ENCODE data around the gene GATA2. TPM values are rescaled to one million over a fixed set of nuclear protein-coding genes. Genes with fewer than 3 reads are reported as not detected.

GATA2 gene
- total RNA-seq, 1 donor from 2014 or later = 1.7 TPM

DNA sequence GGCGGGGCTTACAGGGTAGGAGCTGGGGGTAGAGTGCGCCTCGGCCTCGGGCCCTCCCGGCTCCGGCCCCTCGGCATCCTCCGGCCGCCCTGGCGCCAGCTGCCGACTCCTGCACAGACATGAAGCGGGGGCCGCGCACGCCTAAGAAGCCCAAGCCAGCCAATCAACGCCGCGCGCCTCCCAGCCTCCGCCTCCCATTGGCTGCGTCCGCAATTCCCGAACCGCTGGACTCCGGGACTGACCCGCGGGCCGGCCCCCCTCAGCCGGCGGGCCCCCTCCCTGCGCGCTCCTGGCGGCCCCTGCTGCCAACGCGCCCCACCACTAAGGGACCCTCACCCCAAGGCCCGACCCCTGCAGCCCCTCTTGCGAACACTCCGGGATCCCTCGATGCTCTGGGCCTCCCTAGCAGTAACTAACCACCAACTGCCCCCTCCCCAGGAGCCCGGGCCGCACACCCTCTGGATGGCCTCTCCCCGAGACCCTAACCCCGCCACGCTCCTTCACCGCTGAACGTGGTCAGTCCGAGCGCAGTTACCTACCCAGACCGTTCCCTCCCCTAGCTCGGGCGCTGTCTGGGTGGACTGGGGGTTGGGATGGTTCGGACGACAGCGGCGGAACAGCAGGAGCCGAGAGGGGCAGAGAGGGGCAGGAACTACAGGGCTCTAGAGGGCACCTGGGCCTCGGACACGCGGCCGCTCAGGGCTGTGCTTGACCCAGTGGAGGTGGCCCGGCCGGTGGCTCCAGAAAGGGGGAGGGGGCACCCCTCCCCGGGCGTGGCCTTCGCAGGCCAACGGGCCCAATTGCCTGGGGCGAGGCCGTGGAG, 5.0 kb downstream of the GATA2 start:
- H3K27ac Mint-ChIP-seq = no peak overlapping the region
- TF ChIP-seq, protein P1, sequence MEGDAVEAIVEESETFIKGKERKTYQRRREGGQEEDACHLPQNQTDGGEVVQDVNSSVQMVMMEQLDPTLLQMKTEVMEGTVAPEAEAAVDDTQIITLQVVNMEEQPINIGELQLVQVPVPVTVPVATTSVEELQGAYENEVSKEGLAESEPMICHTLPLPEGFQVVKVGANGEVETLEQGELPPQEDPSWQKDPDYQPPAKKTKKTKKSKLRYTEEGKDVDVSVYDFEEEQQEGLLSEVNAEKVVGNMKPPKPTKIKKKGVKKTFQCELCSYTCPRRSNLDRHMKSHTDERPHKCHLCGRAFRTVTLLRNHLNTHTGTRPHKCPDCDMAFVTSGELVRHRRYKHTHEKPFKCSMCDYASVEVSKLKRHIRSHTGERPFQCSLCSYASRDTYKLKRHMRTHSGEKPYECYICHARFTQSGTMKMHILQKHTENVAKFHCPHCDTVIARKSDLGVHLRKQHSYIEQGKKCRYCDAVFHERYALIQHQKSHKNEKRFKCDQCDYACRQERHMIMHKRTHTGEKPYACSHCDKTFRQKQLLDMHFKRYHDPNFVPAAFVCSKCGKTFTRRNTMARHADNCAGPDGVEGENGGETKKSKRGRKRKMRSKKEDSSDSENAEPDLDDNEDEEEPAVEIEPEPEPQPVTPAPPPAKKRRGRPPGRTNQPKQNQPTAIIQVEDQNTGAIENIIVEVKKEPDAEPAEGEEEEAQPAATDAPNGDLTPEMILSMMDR (IDR thresholded peaks at IDR 0.05; ENCODE audit: unreplicated experiment) = no peak
- peaks cover 78% of the 10 kb centered on the region for H3K27me3 Mint-ChIP-seq
- no peak for DNase-seq (ENCODE audit: low spot score, unreplicated experiment)
- peaks cover 18% of the 10 kb centered on the region for H3K4me1 Mint-ChIP-seq (ENCODE audit: low read depth)
- no peaks in the 10 kb centered on the region for H3K9me3 Mint-ChIP-seq (ENCODE audit: low read depth)
- peak overlapping the region; percentile 44 for H3K4me3 Mint-ChIP-seq (ENCODE audit: low read depth)
- H3K36me3 Mint-ChIP-seq (ENCODE audit: insufficient read depth) = no peaks in the 10 kb centered on the region

DNA sequence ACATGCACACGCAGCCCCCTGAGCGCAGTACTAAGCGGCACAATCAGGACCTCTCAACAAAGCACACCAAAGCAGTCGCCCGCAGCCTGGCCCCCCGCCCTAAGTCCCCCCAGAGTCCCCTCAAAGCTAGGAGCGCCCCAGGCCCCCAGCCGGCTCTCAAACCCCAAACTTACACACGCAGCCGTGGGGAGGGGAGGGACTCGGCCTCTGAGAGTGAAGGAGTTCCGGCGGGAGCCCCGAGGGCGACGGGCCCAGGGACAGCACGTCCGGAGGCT, 5.5 kb downstream of the GATA2 start:
- Mint-ChIP-seq H3K27ac (no peak overlapping the region), H3K36me3 (ENCODE audit: insufficient read depth) (no peaks in the 10 kb centered on the region), H3K4me1 (ENCODE audit: low read depth) (peaks cover 21% of the 10 kb centered on the region), H3K9me3 (ENCODE audit: low read depth) (no peaks in the 10 kb centered on the region), H3K27me3 (peaks cover 84% of the 10 kb centered on the region), H3K4me3 (ENCODE audit: low read depth) (peak overlapping the region; percentile 36)
- DNase-seq (ENCODE audit: low spot score, unreplicated experiment) = no peak
- TF ChIP-seq, protein P1 (IDR thresholded peaks at IDR 0.05; ENCODE audit: unreplicated experiment) = no peak

DNA sequence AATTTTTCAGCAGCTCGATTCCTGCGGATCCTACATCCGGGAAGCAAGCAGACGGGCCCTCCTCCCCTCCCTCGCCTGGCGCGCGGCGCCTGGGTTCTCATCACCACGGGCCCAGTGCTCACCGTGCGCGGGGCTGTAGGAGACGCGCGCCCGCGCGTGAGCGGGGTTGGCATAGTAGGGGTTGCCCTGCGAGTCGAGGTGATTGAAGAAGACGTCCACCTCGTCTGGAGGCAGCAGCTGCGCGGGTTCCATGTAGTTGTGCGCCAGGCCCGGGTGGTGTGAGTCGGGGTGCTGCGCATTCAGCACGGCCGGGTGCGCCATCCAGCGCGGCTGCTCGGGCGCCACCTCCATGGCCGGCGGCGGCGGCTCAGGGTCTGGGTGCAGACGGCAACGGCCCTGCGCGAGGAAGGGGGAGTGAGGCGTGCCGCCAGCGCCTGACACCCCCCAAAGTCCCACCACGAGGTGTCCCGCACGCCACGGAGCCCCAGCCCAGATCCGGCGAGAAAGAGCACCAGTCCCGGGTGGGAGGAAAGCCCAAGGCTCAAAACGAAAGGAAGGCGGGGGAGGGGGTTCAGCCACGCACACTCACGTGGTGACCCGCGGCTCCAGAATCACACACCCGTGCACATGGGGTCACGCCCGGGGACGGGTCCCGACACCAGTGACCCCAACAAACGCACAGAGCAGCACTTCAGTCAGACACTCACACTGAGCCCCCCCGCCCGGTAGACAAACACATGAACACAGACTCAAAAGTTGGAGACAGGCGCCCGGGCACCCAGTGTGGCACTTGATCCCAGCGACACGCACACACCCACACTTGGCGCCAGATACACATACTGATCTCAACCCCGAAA, 6.1 kb downstream of the GATA2 start:
- H3K36me3 Mint-ChIP-seq (ENCODE audit: insufficient read depth) = no peaks in the 10 kb centered on the region
- H3K27ac Mint-ChIP-seq = no peak overlapping the region
- H3K4me3 Mint-ChIP-seq (ENCODE audit: low read depth) = peak overlapping the region; percentile 36
- peaks cover 86% of the 10 kb centered on the region for H3K27me3 Mint-ChIP-seq
- no peak for DNase-seq (ENCODE audit: low spot score, unreplicated experiment)
- TF ChIP-seq, protein P1 (IDR thresholded peaks at IDR 0.05; ENCODE audit: unreplicated experiment) = no peak
- no peaks in the 10 kb centered on the region for H3K9me3 Mint-ChIP-seq (ENCODE audit: low read depth)
- peaks cover 22% of the 10 kb centered on the region for H3K4me1 Mint-ChIP-seq (ENCODE audit: low read depth)

DNA sequence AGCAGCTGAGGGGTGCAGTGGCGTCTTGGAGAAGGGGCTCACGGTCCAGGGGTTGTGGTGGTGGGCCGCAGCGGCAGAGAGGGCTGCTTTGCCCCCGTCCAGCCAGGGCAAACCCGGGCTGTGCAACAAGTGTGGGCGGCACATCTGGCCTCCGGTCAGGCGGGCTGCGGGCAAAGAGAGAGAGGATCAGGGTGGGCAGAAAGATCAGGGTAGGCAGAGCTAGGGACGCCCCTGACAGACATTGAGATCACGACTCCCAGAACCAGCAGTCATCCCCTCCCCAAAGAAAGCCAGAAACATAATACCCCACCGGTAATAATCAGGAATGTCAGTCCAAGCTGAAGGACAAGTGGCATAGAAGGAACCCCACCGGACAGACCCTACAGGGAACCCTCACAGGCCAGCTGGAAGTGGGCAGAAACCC, 6.8 kb downstream of the GATA2 start:
- no peak overlapping the region for H3K27ac Mint-ChIP-seq
- peaks cover 83% of the 10 kb centered on the region for H3K27me3 Mint-ChIP-seq
- DNase-seq (ENCODE audit: low spot score, unreplicated experiment) = no peak
- H3K36me3 Mint-ChIP-seq (ENCODE audit: insufficient read depth) = no peaks in the 10 kb centered on the region
- no peak overlapping the region for H3K4me3 Mint-ChIP-seq (ENCODE audit: low read depth)
- H3K4me1 Mint-ChIP-seq (ENCODE audit: low read depth) = peaks cover 23% of the 10 kb centered on the region
- no peaks in the 10 kb centered on the region for H3K9me3 Mint-ChIP-seq (ENCODE audit: low read depth)
- TF ChIP-seq, protein P1 (IDR thresholded peaks at IDR 0.05; ENCODE audit: unreplicated experiment) = no peak

DNA sequence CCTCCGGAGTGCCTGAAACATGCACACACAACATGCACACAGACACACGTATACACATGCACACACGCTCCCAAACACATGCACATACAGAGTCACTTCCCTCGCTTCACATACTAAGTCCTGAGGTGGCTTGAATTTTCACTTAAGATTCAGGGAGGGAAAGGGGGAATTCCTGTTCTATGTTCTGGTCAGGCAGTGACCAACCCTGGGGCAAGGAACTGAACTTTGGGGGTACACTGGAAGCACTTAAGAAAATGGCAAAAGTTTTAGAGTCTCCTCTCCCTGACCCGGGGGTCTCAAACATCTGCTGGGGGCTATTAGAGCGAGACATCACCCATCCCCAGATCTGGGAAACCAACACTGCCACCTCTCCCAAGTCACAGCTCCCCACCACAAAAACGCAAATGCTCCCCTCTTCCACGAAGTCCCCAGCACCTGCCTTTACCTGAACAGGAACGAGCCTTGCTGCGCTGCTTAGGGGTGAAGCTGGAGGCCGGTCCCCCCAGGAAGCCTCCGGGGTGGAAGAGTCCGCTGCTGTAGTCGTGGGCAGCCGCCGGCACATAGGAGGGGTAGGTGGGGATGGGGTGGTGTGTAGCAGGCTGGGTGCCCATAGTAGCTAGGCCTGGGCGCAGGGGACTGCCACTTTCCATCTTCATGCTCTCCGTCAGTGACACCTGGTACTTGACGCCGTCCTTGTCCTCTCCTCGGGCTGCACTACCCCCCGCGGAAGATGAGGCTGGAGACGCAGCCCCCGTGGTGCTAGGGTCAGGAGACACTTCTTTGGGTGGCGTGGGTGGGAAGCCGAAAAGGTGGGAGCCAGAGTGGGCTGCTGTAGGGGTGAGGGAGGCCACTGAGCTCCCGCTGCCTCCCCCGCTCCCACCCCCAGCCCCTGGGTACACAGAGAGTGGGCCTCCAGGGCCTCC, 7.5 kb downstream of the GATA2 start:
- H3K27me3 Mint-ChIP-seq = peaks cover 82% of the 10 kb centered on the region
- no peaks in the 10 kb centered on the region for H3K36me3 Mint-ChIP-seq (ENCODE audit: insufficient read depth)
- H3K27ac Mint-ChIP-seq = no peak overlapping the region
- H3K4me1 Mint-ChIP-seq (ENCODE audit: low read depth) = peaks cover 23% of the 10 kb centered on the region
- TF ChIP-seq, protein P1 (IDR thresholded peaks at IDR 0.05; ENCODE audit: unreplicated experiment) = no peak
- H3K4me3 Mint-ChIP-seq (ENCODE audit: low read depth) = no peak overlapping the region
- H3K9me3 Mint-ChIP-seq (ENCODE audit: low read depth) = no peaks in the 10 kb centered on the region
- no peak for DNase-seq (ENCODE audit: low spot score, unreplicated experiment)

Measured in progenitor cell of endocrine pancreas (in vitro differentiated cells).